IMR-90 (cell line): ENCODE results near the gene LSM14A.

Source experiments
- CEBPB ChIP-seq: IDR thresholded peaks from 2 replicates; pipeline ENCODE4 v1.6.1; 2012; ENCODE audit warnings: low read depth, low read length, improper control_type of control experiment
- FOS ChIP-seq: fragments of 150-350 bp; IDR thresholded peaks from 2 replicates; pipeline ENCODE4 v1.6.1; 2016; ENCODE audit warnings: low read depth, low read length
- MAFK ChIP-seq: IDR thresholded peaks from 2 replicates; pipeline ENCODE4 v1.6.1; 2012; ENCODE audit warnings: low read depth, low read length, improper control_type of control experiment
- MAZ ChIP-seq: IDR thresholded peaks from 2 replicates; pipeline ENCODE4 v1.6.1; 2012; ENCODE audit warnings: low read depth, mild to moderate bottlenecking, low read length, improper control_type of control experiment, moderate library complexity, borderline replicate concordance
- POLR2A ChIP-seq: IDR thresholded peaks from 2 replicates; pipeline ENCODE4 v1.6.1; 2012; ENCODE audit warnings: mild to moderate bottlenecking, low read depth, low read length
- RAD21 ChIP-seq: IDR thresholded peaks from 2 replicates; pipeline ENCODE4 v1.6.1; 2012; ENCODE audit warnings: low read length, improper control_type of control experiment
- RCOR1 ChIP-seq: IDR thresholded peaks from 2 replicates; pipeline ENCODE4 v1.6.1; 2012; ENCODE audit warnings: mild to moderate bottlenecking, low read length, improper control_type of control experiment; ENCODE audit not compliant: insufficient replicate concordance
- RFX5 ChIP-seq: IDR thresholded peaks from 2 replicates; pipeline ENCODE4 v1.8.0; 2012; ENCODE audit warnings: low read depth, mild to moderate bottlenecking, low read length, moderate library complexity
- SMC3 ChIP-seq: fragments of 150-350 bp; IDR thresholded peaks from 2 replicates; pipeline ENCODE4 v1.6.1; 2016; ENCODE audit warnings: low read depth, mild to moderate bottlenecking, antibody characterized with exemption, low read length, moderate library complexity
- TF ChIP-seq, protein P1 (sequence below): conservative IDR thresholded peaks from 2 replicates; pipeline ENCODE4 v1.5.1; 2012; ENCODE audit warnings: mild to moderate bottlenecking, low read depth, low read length, improper control_type of control experiment
- TF ChIP-seq, protein P2 (sequence below): fragments of 150-350 bp; IDR thresholded peaks from 2 replicates; pipeline ENCODE4 v1.6.1; 2016; ENCODE audit warnings: low read depth, mild to moderate bottlenecking, low read length, moderate library complexity, borderline replicate concordance
- TF ChIP-seq, protein P3 (sequence below): fragments of 150-350 bp; IDR thresholded peaks from 2 replicates; pipeline ENCODE4 v1.6.1; 2017; ENCODE audit warnings: mild to moderate bottlenecking, antibody characterized with exemption, low read length, low read depth

DNA sequence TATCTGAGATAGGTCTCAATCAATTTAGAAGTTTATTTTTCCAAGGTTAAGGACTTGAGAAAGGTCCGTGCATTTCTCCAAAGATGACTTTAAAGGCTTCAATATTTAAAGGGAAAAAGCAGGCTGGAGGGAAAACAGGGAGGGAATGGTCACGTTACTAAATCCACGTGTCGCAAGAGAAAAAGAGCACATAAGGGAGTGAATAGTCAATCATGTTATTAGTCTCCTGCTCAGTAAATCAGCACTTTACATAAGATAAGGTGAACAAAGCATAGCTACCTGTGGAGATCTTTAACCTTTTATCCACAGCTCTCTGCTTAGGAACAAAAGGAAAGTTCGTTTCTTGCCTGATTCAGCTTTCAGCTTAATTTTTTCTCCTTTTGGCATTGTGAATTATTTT lies 31.3 kb upstream of the LSM14A start:
- TF ChIP-seq, protein P1, sequence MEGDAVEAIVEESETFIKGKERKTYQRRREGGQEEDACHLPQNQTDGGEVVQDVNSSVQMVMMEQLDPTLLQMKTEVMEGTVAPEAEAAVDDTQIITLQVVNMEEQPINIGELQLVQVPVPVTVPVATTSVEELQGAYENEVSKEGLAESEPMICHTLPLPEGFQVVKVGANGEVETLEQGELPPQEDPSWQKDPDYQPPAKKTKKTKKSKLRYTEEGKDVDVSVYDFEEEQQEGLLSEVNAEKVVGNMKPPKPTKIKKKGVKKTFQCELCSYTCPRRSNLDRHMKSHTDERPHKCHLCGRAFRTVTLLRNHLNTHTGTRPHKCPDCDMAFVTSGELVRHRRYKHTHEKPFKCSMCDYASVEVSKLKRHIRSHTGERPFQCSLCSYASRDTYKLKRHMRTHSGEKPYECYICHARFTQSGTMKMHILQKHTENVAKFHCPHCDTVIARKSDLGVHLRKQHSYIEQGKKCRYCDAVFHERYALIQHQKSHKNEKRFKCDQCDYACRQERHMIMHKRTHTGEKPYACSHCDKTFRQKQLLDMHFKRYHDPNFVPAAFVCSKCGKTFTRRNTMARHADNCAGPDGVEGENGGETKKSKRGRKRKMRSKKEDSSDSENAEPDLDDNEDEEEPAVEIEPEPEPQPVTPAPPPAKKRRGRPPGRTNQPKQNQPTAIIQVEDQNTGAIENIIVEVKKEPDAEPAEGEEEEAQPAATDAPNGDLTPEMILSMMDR: no peak
- TF ChIP-seq POLR2A (no peak), RCOR1 (no peak), SMC3 (no peak), RAD21 (no peak), MAFK (no peak), CEBPB (no peak), FOS (no peak), MAZ (no peak), RFX5 (no peak)
- TF ChIP-seq, protein P2, sequence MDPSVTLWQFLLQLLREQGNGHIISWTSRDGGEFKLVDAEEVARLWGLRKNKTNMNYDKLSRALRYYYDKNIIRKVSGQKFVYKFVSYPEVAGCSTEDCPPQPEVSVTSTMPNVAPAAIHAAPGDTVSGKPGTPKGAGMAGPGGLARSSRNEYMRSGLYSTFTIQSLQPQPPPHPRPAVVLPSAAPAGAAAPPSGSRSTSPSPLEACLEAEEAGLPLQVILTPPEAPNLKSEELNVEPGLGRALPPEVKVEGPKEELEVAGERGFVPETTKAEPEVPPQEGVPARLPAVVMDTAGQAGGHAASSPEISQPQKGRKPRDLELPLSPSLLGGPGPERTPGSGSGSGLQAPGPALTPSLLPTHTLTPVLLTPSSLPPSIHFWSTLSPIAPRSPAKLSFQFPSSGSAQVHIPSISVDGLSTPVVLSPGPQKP: no peak
- TF ChIP-seq, protein P3, sequence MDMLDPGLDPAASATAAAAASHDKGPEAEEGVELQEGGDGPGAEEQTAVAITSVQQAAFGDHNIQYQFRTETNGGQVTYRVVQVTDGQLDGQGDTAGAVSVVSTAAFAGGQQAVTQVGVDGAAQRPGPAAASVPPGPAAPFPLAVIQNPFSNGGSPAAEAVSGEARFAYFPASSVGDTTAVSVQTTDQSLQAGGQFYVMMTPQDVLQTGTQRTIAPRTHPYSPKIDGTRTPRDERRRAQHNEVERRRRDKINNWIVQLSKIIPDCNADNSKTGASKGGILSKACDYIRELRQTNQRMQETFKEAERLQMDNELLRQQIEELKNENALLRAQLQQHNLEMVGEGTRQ: no peak
